Nephron progenitor cell (in vitro differentiated cells): Measurements from ENCODE around the gene EMILIN3.

Source experiments
- DNase-seq: peaks from one replicate; pipeline ENCODE4 v3.0.0; 2021
- H3K27ac Mint-ChIP-seq: 2 replicates; pipeline ENCODE4 v1.8.0; 2021; ENCODE audit warnings: mild to moderate bottlenecking, moderate library complexity, mixed read lengths
- H3K27me3 Mint-ChIP-seq: 2 replicates; pipeline ENCODE4 v1.8.0; 2021; ENCODE audit warnings: mild to moderate bottlenecking, low read depth, mixed read lengths; ENCODE audit not compliant: poor library complexity
- H3K36me3 Mint-ChIP-seq: 2 replicates; pipeline ENCODE4 v1.8.0; 2021; ENCODE audit warnings: low read depth, mixed read lengths
- H3K4me1 Mint-ChIP-seq: 2 replicates; pipeline ENCODE4 v1.8.0; 2021; ENCODE audit warnings: mixed read lengths
- H3K4me3 Mint-ChIP-seq: 2 replicates; pipeline ENCODE4 v1.8.0; 2021; ENCODE audit warnings: mild to moderate bottlenecking, moderate library complexity, mixed read lengths
- H3K9me3 Mint-ChIP-seq: 2 replicates; pipeline ENCODE4 v1.8.0; 2021; ENCODE audit warnings: mild to moderate bottlenecking, moderate library complexity, mixed read lengths
- CTCF ChIP-seq: fragments of 200-600 bp; sonication (generic); IDR thresholded peaks from 2 replicates; pipeline ENCODE4 v1.5.0; 2021; ENCODE audit warnings: antibody characterized with exemption

Gene EMILIN3

GRCh38 chr20:41376349-41376748 lies 9.7 kb upstream of the EMILIN3 start:
- peaks cover 52% of the 10 kb centered on the region for H3K4me1 Mint-ChIP-seq

GRCh38 chr20:41375846-41376245 lies 9.2 kb upstream of the EMILIN3 start:
- H3K27ac Mint-ChIP-seq, result no peak overlapping the region
- H3K27me3 Mint-ChIP-seq, result peaks cover 29% of the 10 kb centered on the region
- H3K9me3 Mint-ChIP-seq, result peaks cover 22% of the 10 kb centered on the region
- no peak overlapping the region for H3K4me3 Mint-ChIP-seq
- no peak for TF ChIP-seq CTCF
- DNase-seq, result no peak
- H3K4me1 Mint-ChIP-seq, result peaks cover 52% of the 10 kb centered on the region
- H3K36me3 Mint-ChIP-seq, result no peaks in the 10 kb centered on the region

More at GRCh38 chr20:41376349-41376748, 9.7 kb upstream of the EMILIN3 start:
- DNase-seq, result no peak
- H3K36me3 Mint-ChIP-seq, result no peaks in the 10 kb centered on the region
- no peak overlapping the region for H3K27ac Mint-ChIP-seq
- no peak overlapping the region for H3K4me3 Mint-ChIP-seq
- H3K27me3 Mint-ChIP-seq, result peaks cover 31% of the 10 kb centered on the region
- peaks cover 17% of the 10 kb centered on the region for H3K9me3 Mint-ChIP-seq
- TF ChIP-seq CTCF, result no peak

- peak overlapping the region; percentile 80 for H3K27ac Mint-ChIP-seq
- H3K27me3 Mint-ChIP-seq, result peaks cover 30% of the 10 kb centered on the region
- H3K9me3 Mint-ChIP-seq, result peaks cover 22% of the 10 kb centered on the region
- peaks cover 52% of the 10 kb centered on the region for H3K4me1 Mint-ChIP-seq
- TF ChIP-seq CTCF, result no peak
- H3K4me3 Mint-ChIP-seq, result peak overlapping the region; percentile 24
- no peaks in the 10 kb centered on the region for H3K36me3 Mint-ChIP-seq
- DNase-seq, result no peak
These were observed 7.6 kb upstream of the EMILIN3 start for GRCh38 chr20:41373931-41374920.

GRCh38 chr20:41373251-41373783 lies 6.7 kb upstream of the EMILIN3 start:
- Mint-ChIP-seq H3K27me3 (peaks cover 35% of the 10 kb centered on the region), H3K36me3 (no peaks in the 10 kb centered on the region), H3K4me1 (peaks cover 52% of the 10 kb centered on the region), H3K9me3 (peaks cover 22% of the 10 kb centered on the region), H3K4me3 (no peak overlapping the region), H3K27ac (no peak overlapping the region)
- no peak for TF ChIP-seq CTCF
- no peak for DNase-seq

GRCh38 chr20:41371371-41371770 lies 4.8 kb upstream of the EMILIN3 start:
- DNase-seq, result no peak
- Mint-ChIP-seq H3K27me3 (peaks cover 37% of the 10 kb centered on the region), H3K27ac (no peak overlapping the region), H3K4me3 (no peak overlapping the region), H3K36me3 (no peaks in the 10 kb centered on the region), H3K9me3 (peaks cover 22% of the 10 kb centered on the region), H3K4me1 (peaks cover 47% of the 10 kb centered on the region)
- TF ChIP-seq CTCF, result no peak
